Astrocyte (in vitro differentiated cells and primary cell): ENCODE results near the gene ATP6V1B1. TPM values are rescaled to one million over a fixed set of nuclear protein-coding genes. Genes with fewer than 3 reads are reported as not detected.

Source experiments
- DNase-seq: peaks from one replicate; pipeline ENCODE4 v3.0.0-alpha.2; 2010; ENCODE audit warnings: low read depth
- FAIRE-seq: peaks from 2 replicates; lab custom pipeline; 2011; peaks lifted over from hg19 to GRCh38; lab: Jason Lieb, UNC
- H2AFZ ChIP-seq: 2 replicates; pipeline ENCODE4 v1.6.0; 2012; ENCODE audit warnings: low read depth, low read length, inconsistent platforms
- H3K27ac ChIP-seq: 2 replicates; pipeline ENCODE4 v1.5.1; 2011; ENCODE audit warnings: low read depth, low read length, inconsistent platforms
- H3K27me3 ChIP-seq: 2 replicates; pipeline ENCODE4 v1.6.0; 2011; ENCODE audit warnings: low read length, inconsistent platforms; ENCODE audit not compliant: insufficient read depth
- H3K36me3 ChIP-seq: 2 replicates; pipeline ENCODE4 v1.5.1; 2011; ENCODE audit warnings: low read length, inconsistent platforms; ENCODE audit not compliant: insufficient read depth
- H3K4me1 ChIP-seq: 2 replicates; pipeline ENCODE4 v1.5.1; 2011; ENCODE audit warnings: low read length, inconsistent platforms; ENCODE audit not compliant: insufficient read depth
- H3K4me2 ChIP-seq: 2 replicates; pipeline ENCODE4 v1.6.0; 2012; ENCODE audit warnings: low read length, inconsistent platforms
- H3K4me3 ChIP-seq: 2 replicates; pipeline ENCODE4 v1.5.1; 2011; ENCODE audit warnings: low read depth, mild to moderate bottlenecking, low read length, inconsistent platforms; ENCODE audit not compliant: insufficient read depth
- H3K79me2 ChIP-seq: 2 replicates; pipeline ENCODE4 v1.6.0; 2012; ENCODE audit warnings: mild to moderate bottlenecking, low read length, inconsistent platforms; ENCODE audit not compliant: insufficient read depth
- H3K9ac ChIP-seq: 2 replicates; pipeline ENCODE4 v1.6.0; 2012; ENCODE audit warnings: mild to moderate bottlenecking, low read length, inconsistent platforms
- H3K9me3 ChIP-seq: 2 replicates; pipeline ENCODE4 v1.5.1; 2012; ENCODE audit warnings: low read depth, mild to moderate bottlenecking, low read length, inconsistent platforms; ENCODE audit not compliant: insufficient read depth
- H4K20me1 ChIP-seq: 2 replicates; pipeline ENCODE4 v1.6.0; 2012; ENCODE audit warnings: low read length, inconsistent platforms; ENCODE audit not compliant: insufficient read depth
- H3K27ac Mint-ChIP-seq: one replicate; pipeline ENCODE4 v1.8.0; 2021; ENCODE audit warnings: mild to moderate bottlenecking, mixed read lengths; ENCODE audit not compliant: unreplicated experiment
- H3K27me3 Mint-ChIP-seq: one replicate; pipeline ENCODE4 v1.8.0; 2021; ENCODE audit warnings: low read depth, mixed read lengths; ENCODE audit not compliant: unreplicated experiment
- H3K36me3 Mint-ChIP-seq: one replicate; pipeline ENCODE4 v1.8.0; 2021; ENCODE audit warnings: low read depth, mixed read lengths; ENCODE audit not compliant: unreplicated experiment
- H3K4me1 Mint-ChIP-seq: one replicate; pipeline ENCODE4 v1.8.0; 2021; ENCODE audit warnings: low read depth, mixed read lengths; ENCODE audit not compliant: unreplicated experiment
- H3K4me3 Mint-ChIP-seq: one replicate; pipeline ENCODE4 v1.8.0; 2021; ENCODE audit warnings: mild to moderate bottlenecking, moderate library complexity, mixed read lengths; ENCODE audit not compliant: unreplicated experiment
- H3K9me3 Mint-ChIP-seq: one replicate; pipeline ENCODE4 v1.8.0; 2021; ENCODE audit warnings: mild to moderate bottlenecking, mixed read lengths; ENCODE audit not compliant: unreplicated experiment
- EZH2 ChIP-seq: IDR thresholded peaks from 2 replicates; pipeline ENCODE4 v1.6.1; 2012; ENCODE audit warnings: mild to moderate bottlenecking, low read length, inconsistent platforms; ENCODE audit not compliant: insufficient read depth
- total RNA-seq: library from RNA; stranded (reverse); gene quantifications from 2 replicates; pipeline ENCODE4 v1.2.1, GENCODE V29; 2021
- TF ChIP-seq, protein P1 (sequence below): IDR thresholded peaks from 2 replicates; pipeline ENCODE4 v1.5.1; 2011; ENCODE audit warnings: low read depth, mild to moderate bottlenecking, inconsistent platforms, low read length, moderate library complexity; ENCODE audit not compliant: insufficient read depth

ATP6V1B1 gene
- total RNA-seq, 1 donor from 2014 or later, result not detected

DNA sequence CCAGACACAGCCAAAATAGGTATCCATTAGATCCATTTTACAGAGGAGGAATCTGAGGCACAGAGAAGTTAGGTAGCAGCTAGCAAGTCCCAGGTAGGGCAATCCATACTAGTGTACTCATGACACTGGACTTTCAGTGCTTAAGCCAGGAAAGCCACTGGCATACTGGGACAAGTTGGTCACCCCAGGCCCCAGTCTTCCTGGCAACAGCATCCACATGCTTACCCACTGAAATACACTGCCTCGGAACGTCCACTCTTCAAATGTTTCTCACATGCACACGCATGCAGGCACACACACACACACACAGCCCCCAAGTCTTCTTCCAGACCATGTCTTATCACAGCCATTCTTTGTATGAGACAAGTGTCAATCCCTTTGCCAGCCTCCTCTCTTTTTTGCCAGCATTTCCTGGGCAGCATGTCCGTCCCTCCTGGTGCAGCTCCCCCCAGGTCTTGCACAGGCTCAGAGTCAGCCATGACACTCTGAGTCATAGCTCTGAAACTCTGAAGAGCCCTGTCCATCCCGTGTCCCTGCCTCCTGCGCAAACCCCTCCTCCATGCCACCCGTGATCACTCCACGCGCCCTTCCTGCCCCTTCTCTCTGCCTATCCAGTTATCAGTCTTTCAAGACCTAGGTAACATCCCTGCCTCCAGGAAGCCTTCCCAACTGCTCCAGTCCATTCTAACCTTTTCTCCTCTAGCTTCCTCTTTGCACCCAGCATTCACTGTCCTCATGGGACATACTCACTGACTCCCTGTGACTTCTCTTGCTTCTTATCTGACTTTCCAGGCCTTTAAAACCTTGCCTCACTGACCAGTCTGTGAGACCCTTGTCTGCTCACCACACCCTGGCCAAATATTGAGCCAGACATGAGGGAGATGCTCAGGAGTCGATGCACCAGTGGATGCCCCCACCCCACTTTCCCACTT lies 69.8 kb downstream of the ATP6V1B1 start:
- peaks cover 6% of the 10 kb centered on the region for H3K4me1 Mint-ChIP-seq
- no peak overlapping the region for H3K4me3 Mint-ChIP-seq
- TF ChIP-seq EZH2, result no peak
- TF ChIP-seq, protein P1, sequence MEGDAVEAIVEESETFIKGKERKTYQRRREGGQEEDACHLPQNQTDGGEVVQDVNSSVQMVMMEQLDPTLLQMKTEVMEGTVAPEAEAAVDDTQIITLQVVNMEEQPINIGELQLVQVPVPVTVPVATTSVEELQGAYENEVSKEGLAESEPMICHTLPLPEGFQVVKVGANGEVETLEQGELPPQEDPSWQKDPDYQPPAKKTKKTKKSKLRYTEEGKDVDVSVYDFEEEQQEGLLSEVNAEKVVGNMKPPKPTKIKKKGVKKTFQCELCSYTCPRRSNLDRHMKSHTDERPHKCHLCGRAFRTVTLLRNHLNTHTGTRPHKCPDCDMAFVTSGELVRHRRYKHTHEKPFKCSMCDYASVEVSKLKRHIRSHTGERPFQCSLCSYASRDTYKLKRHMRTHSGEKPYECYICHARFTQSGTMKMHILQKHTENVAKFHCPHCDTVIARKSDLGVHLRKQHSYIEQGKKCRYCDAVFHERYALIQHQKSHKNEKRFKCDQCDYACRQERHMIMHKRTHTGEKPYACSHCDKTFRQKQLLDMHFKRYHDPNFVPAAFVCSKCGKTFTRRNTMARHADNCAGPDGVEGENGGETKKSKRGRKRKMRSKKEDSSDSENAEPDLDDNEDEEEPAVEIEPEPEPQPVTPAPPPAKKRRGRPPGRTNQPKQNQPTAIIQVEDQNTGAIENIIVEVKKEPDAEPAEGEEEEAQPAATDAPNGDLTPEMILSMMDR, result no peak
- Histone ChIP-seq H3K27me3 (no peaks in the 10 kb centered on the region), H3K4me1 (no peaks in the 10 kb centered on the region), H2AFZ (no peak overlapping the region), H3K4me2 (no peak overlapping the region), H4K20me1 (no peaks in the 10 kb centered on the region), H3K9me3 (no peaks in the 10 kb centered on the region), H3K27ac (no peak overlapping the region), H3K4me3 (no peak overlapping the region), H3K79me2 (no peaks in the 10 kb centered on the region), H3K36me3 (no peaks in the 10 kb centered on the region), H3K9ac (no peak overlapping the region)
- H3K36me3 Mint-ChIP-seq, result peaks cover 1% of the 10 kb centered on the region
- H3K27ac Mint-ChIP-seq, result no peak overlapping the region
- FAIRE-seq, result no peak
- no peaks in the 10 kb centered on the region for H3K9me3 Mint-ChIP-seq
- DNase-seq, result no peak
- peaks cover 9% of the 10 kb centered on the region for H3K27me3 Mint-ChIP-seq

DNA sequence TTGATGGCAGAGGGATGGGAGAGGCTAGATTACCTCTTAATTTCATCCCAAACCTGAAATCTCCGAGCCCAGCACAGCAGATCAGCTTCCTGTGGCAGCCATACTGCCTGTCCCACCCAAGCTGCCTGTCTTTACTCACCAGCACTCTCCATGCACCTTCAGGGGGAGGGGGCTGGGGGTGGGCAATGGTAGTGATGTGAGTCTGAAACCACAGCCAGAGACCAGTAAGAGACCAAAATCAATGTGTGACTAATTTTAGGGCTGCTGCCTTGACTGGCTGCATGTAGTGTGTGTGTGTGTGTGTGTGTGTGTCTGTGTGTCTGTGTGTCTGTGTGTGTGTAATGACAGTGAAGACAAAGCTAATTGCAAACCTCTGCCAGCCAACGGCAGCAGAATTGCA lies 70.6 kb downstream of the ATP6V1B1 start:
- Mint-ChIP-seq H3K4me1 (peaks cover 6% of the 10 kb centered on the region), H3K9me3 (no peaks in the 10 kb centered on the region), H3K36me3 (peaks cover 1% of the 10 kb centered on the region)

More for the DNA sequence above, 70.6 kb downstream of the ATP6V1B1 start:
- H3K27ac Mint-ChIP-seq, result no peak overlapping the region
- H3K27me3 Mint-ChIP-seq, result peaks cover 9% of the 10 kb centered on the region
- no peaks in the 10 kb centered on the region for H3K36me3 ChIP-seq
- H3K27ac ChIP-seq, result no peak overlapping the region
- H3K4me3 ChIP-seq, result no peak overlapping the region
- no peak overlapping the region for H3K4me2 ChIP-seq
- no peaks in the 10 kb centered on the region for H3K79me2 ChIP-seq
- H3K27me3 ChIP-seq, result no peaks in the 10 kb centered on the region
- no peak for DNase-seq
- H3K4me1 ChIP-seq, result no peaks in the 10 kb centered on the region
- no peak overlapping the region for H3K4me3 Mint-ChIP-seq
- FAIRE-seq, result no peak
- TF ChIP-seq, protein P1, result no peak
- TF ChIP-seq EZH2, result no peak
- no peak overlapping the region for H2AFZ ChIP-seq
- no peaks in the 10 kb centered on the region for H4K20me1 ChIP-seq
- no peak overlapping the region for H3K9ac ChIP-seq
- no peaks in the 10 kb centered on the region for H3K9me3 ChIP-seq
